ENCODE measurements around the gene STPG3. TPM values are rescaled to one million over a fixed set of nuclear protein-coding genes. Genes with fewer than 3 reads are reported as not detected.

STPG3 gene
- total RNA-seq, 5 donors from 2014 or later (not counting 1 experiment from before 2014, with no cell fraction given) = 0.54 TPM; not detected in 4

DNA sequence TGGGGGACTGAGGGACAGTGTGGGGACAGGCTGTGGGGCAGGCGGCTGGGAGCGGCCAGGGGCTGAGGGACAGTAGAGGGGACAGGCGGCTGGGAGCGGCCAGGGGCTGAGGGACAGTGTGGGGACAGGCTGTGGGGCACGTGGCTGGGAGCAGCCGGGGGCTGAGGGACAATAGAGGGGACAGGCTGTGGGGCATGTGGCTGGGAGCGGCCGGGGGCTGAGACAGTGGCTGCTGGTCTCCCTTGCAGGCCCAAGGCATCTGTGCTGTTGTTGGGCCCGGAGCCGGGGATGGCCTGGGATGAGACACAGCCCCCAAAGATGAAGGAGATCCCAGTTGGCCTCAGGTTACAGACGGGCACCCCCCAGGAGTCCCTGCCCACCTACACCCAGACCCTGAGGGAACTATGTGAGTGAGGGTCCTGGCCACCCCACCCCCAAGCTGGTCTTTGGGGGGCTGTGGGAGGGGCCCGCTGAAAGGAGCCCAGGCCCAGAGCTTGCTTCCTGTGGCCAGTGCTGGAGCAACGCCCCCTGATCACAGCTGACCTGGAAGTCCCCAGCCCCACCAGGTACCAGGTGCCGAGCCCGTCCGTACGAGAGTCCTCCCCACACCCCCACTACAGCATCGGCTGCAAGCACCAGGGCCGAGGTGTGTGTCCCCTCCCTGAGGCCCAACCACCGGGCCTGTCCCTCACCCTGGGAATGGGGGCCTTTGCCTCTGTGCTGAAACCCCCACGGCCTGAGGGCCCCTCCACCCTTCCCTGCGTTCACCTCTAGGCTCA, 593 bp downstream of the STPG3 start:
- CTCF ChIA-PET = no interaction called here
- 96% methylated on average over 10 of the region's 22 CpGs for WGBS (ENCODE audit: insufficient coverage)
- H3K4me3 ChIP-seq (ENCODE audit: control insufficient read depth in 1 of 2, extremely low read depth in 1 of 2, low read length in 1 of 2) = no peak overlapping the region
- ATAC-seq (replicated peaks in 1 of 4) (no peak), DNase-seq (no peak)
- POLR2A ChIA-PET = no interaction called here
- H3K27me3 ChIP-seq (replicated peaks in 1 of 2; ENCODE audit: control insufficient read depth in 2 of 2, extremely low read depth in 1 of 2, insufficient read depth in 2 of 2, low read length in 1 of 2) = no peaks in the 10 kb centered on the region
- peaks cover 4 to 24% of the 10 kb centered on the region in 2 experiments for H3K4me1 ChIP-seq (ENCODE audit: control insufficient read depth in 1 of 2, extremely low read depth in 1 of 2, insufficient read depth in 2 of 2, low read length in 2 of 2)
- H3K9me3 ChIP-seq = no peaks in the 10 kb centered on the region
- Mint-ChIP-seq H3K36me3 (no peaks in the 10 kb centered on the region), H3K4me1 (peaks cover 11% of the 10 kb centered on the region in 3 donors), H3K27me3 (no peaks in the 10 kb centered on the region), H3K9me3 (no peaks in the 10 kb centered on the region), H3K27ac (no peak overlapping the region), H3K4me3 (no peak overlapping the region)
- H3K27ac ChIP-seq (ENCODE audit: low read length) = no peak overlapping the region
- peaks cover 0 to 7% of the 10 kb centered on the region in 2 donors for H3K36me3 ChIP-seq (ENCODE audit: control insufficient read depth in 2 of 2, extremely low read depth in 1 of 2, insufficient read depth in 1 of 2, low read length in 1 of 2)

DNA sequence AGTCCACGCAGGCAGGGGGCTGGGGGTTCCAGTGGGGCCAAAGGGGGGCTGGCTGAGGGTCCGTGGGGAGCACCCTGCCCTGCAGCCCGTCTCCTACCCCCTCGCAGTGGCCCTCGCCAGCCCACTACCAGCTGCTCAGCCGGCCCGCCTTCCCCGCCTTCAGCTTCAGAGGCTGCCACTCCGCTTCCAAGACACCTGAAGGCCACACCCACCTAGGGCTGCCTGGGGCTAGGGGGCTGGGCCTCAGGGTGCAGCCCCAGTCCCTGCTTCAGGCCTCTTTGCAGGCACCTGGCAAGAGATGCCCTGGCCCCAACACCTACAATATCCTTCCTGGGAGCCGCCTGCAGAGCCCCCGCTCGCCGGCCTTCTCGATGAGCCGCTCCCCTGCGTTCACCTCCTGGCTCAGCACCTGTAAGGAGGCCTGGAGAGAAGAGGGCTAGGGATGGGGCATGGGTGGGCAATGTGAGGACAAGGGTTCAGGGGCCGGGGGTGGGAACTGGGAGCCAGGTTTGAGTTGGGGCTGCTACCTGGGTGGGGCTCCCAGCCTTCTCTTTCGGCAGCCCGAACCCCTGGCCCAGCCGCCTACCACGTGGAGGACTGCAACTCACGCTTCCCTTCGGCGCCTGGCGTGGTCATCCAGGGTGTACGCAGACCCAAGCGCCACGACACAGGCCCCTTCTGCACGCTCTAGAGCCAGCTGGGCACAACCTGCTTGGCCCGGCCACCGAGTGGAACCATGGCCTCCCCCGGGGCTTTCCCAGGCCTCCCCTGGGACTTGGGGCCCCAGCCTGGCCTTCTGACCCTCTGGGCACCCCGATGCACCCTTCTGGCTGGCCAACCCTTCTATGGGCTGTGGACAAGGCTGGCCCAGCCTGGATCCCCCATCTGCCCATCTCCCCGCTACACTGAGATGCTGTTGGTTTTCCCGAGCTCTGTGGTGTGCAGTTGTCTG, 1.7 kb downstream of the STPG3 start:
- H3K4me1 ChIP-seq (ENCODE audit: control insufficient read depth in 1 of 2, extremely low read depth in 1 of 2, insufficient read depth in 2 of 2, low read length in 2 of 2) = peaks cover 4 to 28% of the 10 kb centered on the region in 2 experiments
- H3K4me3 Mint-ChIP-seq = peak overlapping the region in 1 of 3 donors; percentile 82
- CTCF ChIA-PET = no interaction called here

DNA sequence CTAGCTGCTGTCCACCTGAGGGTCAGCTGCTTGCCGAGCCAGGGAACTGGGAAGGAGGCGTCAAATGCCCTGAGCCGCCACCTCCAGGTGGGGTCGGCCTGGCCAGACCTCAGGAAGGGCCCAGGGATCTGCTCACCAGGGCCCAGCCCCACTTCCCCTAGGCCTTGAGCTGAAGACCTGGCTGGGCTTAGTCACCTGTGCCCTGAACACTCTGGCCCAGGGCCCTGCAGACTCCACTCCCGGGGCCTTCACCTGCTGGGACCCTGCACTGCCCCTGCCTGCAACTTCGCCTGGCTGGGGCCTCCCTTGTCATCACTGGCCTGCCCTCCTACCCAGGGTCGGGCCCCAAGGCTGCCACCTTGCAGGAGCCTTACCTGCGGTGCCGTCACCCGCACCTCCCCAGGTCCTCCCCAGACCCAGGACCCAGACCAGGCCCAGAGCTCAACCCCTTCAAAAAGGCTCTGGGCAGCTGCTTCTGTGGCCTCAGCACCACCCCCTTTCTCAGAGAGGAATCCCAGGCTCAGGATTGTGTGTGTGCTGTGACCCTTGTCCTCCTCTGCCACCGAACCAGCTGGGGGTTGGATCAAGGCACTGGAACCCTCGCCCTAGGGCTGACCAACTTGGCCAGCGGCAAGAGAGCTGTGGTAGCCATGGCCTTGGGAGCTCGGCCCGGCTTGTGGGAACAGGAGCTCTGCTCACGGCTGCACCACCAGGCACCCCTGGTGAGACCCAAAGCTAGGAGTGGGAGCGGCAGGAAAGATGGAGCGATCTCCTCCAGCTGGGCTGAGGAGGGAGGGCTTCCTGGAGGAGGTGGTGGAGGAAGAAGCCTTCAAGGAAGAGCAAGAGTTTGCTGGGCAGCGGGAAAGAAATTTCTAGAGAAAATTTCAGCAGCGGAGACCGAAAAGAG, 2.9 kb downstream of the STPG3 start:
- peak overlapping the region; percentile 15 to 83 for H3K27ac Mint-ChIP-seq
- Histone ChIP-seq H3K27me3 (replicated peaks in 1 of 2; ENCODE audit: control insufficient read depth in 2 of 2, extremely low read depth in 1 of 2, insufficient read depth in 2 of 2, low read length in 1 of 2) (no peaks in the 10 kb centered on the region), H3K27ac (ENCODE audit: low read length) (no peak overlapping the region), H3K4me1 (ENCODE audit: control insufficient read depth in 1 of 2, extremely low read depth in 1 of 2, insufficient read depth in 2 of 2, low read length in 2 of 2) (peaks cover 4 to 28% of the 10 kb centered on the region in 2 experiments), H3K9me3 (no peaks in the 10 kb centered on the region), H3K36me3 (ENCODE audit: control insufficient read depth in 2 of 2, extremely low read depth in 1 of 2, insufficient read depth in 1 of 2, low read length in 1 of 2) (peaks cover 0 to 14% of the 10 kb centered on the region in 2 donors), H3K4me3 (ENCODE audit: control insufficient read depth in 1 of 2, extremely low read depth in 1 of 2, low read length in 1 of 2) (peak overlapping the region; percentile 68 to 87)
- CTCF ChIA-PET = interaction anchor here in 1 of 2 donors (1.6 kb wide), 1 partner anchor 17 kb away, joined by 8 read pairs; no protein-coding TSS in a partner anchor
- POLR2A ChIA-PET = interaction anchor here (0.5 to 2.9 kb wide), 3 partner anchors 13 to 167 kb away, joined by 3 to 16 read pairs (median 4); partner anchors contain the start of genes MAN1B1 (in 1 of the 2) and TUBB4B (in 1 of the 2)
- no peaks in the 10 kb centered on the region for H3K9me3 Mint-ChIP-seq
- H3K4me1 Mint-ChIP-seq = peaks cover 11 to 16% (median 15%) of the 10 kb centered on the region in 3 donors
- DNase-seq (no peak), ATAC-seq (replicated peaks in 1 of 4) (no peak)
- peaks cover 4% of the 10 kb centered on the region for H3K36me3 Mint-ChIP-seq
- 90% methylated on average over 21 of the region's 21 CpGs for WGBS (ENCODE audit: insufficient coverage)
- no peaks in the 10 kb centered on the region for H3K27me3 Mint-ChIP-seq
- peak overlapping the region; percentile 82 to 83 (median 82) for H3K4me3 Mint-ChIP-seq

More for the DNA sequence above, 1.7 kb downstream of the STPG3 start:
- no peak for DNase-seq
- H3K4me3 ChIP-seq (ENCODE audit: control insufficient read depth in 1 of 2, extremely low read depth in 1 of 2, low read length in 1 of 2) = no peak overlapping the region
- Mint-ChIP-seq H3K36me3 (no peaks in the 10 kb centered on the region), H3K27ac (no peak overlapping the region), H3K9me3 (no peaks in the 10 kb centered on the region), H3K4me1 (peaks cover 11 to 16% (median 15%) of the 10 kb centered on the region in 3 donors), H3K27me3 (no peaks in the 10 kb centered on the region)
- WGBS (ENCODE audit: insufficient coverage) = 84% methylated on average over 26 of the region's 35 CpGs
- ATAC-seq (replicated peaks in 1 of 4) = no peak
- peaks cover 0 to 10% of the 10 kb centered on the region in 2 donors for H3K36me3 ChIP-seq (ENCODE audit: control insufficient read depth in 2 of 2, extremely low read depth in 1 of 2, insufficient read depth in 1 of 2, low read length in 1 of 2)
- no peaks in the 10 kb centered on the region for H3K9me3 ChIP-seq
- POLR2A ChIA-PET = no interaction called here
- H3K27ac ChIP-seq (ENCODE audit: low read length) = no peak overlapping the region
- H3K27me3 ChIP-seq (replicated peaks in 1 of 2; ENCODE audit: control insufficient read depth in 2 of 2, extremely low read depth in 1 of 2, insufficient read depth in 2 of 2, low read length in 1 of 2) = no peaks in the 10 kb centered on the region

DNA sequence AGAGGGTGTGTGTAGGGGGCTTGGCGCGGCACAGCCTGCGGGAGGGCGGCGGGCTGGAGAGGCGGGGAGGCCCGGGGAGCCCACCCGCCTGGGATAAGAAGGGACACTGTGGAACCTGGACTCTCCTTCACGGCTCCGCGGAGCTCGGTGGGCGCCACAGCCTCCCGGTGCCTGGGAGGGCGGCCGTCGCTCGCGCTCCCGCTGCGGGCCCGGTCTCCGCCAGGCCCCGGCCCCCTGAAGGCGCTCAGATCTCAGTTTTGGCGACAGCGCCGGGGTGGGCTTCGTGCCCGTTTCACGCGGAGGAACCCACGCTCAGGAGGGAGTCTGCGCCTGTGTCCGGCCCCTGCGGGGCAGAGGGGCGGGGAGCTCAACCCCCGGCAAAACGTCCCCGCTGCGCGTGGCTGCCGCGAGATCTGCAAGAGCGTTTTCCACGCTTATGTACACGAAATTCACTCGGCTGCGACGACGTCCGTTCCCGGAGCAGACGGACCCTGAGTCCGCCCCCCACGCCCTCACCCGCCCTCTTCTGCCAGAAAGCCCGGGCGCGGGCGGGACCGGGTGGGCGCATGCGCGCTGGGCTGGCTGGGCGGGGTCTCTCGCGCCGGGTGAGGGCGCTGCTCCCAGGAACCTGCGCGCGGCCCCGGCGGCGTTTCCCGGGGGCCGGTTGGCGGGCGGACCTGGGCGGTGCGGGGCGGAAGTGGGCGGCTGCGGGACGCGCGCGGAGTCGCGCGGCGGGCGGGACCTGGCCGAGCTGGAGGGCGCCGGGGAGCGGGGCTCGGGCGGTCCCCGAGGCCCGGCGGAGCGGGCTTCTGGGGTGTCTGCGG, 3.8 kb downstream of the STPG3 start, which contains the start of gene NELFB:
NELFB (plus strand) TSS at position 704 of the 824 bp plus-strand sequence.
- Histone ChIP-seq H3K4me3 (ENCODE audit: control insufficient read depth in 1 of 2, extremely low read depth in 1 of 2, low read length in 1 of 2) (peak within 1 kb of the TSS; percentile 75 to 87), H3K4me1 (ENCODE audit: control insufficient read depth in 1 of 2, extremely low read depth in 1 of 2, insufficient read depth in 2 of 2, low read length in 2 of 2) (peaks cover 4 to 28% of the 10 kb centered on the region in 2 experiments), H3K36me3 (ENCODE audit: control insufficient read depth in 2 of 2, extremely low read depth in 1 of 2, insufficient read depth in 1 of 2, low read length in 1 of 2) (peaks cover 0 to 19% of the 10 kb centered on the region in 2 donors), H3K9me3 (no peaks in the 10 kb centered on the region), H3K27me3 (replicated peaks in 1 of 2; ENCODE audit: control insufficient read depth in 2 of 2, extremely low read depth in 1 of 2, insufficient read depth in 2 of 2, low read length in 1 of 2) (no peaks in the 10 kb centered on the region), H3K27ac (ENCODE audit: low read length) (peak within 1 kb of the TSS; percentile 23)
- ChIA-PET POLR2A (interaction anchor here (0.7 to 2.9 kb wide), 2 partner anchors 14 to 168 kb away, joined by 3 to 16 read pairs; partner anchors contain the start of genes MAN1B1 (in 1 of the 2) and TUBB4B (in 1 of the 2)), CTCF (interaction anchor here in 1 of 2 donors (1.6 kb wide), 1 partner anchor 18 kb away, joined by 8 read pairs; no protein-coding TSS in a partner anchor)
- ATAC-seq (replicated peaks in 1 of 4) = peak; percentile 89 to 93 (median 90)
- H3K4me1 Mint-ChIP-seq = peaks cover 11 to 16% (median 15%) of the 10 kb centered on the region in 3 donors
- peaks cover 9% of the 10 kb centered on the region for H3K36me3 Mint-ChIP-seq
- no peaks in the 10 kb centered on the region for H3K27me3 Mint-ChIP-seq
- 4% methylated on average over 105 of the region's 105 CpGs for WGBS (ENCODE audit: insufficient coverage)
- H3K4me3 Mint-ChIP-seq = peak within 1 kb of the TSS; percentile 82 to 90 (median 85)
- peak within 1 kb of the TSS; percentile 81 to 83 for H3K27ac Mint-ChIP-seq
- peak; percentile 81 to 98 (median 92) for DNase-seq
- H3K9me3 Mint-ChIP-seq = no peaks in the 10 kb centered on the region

DNA sequence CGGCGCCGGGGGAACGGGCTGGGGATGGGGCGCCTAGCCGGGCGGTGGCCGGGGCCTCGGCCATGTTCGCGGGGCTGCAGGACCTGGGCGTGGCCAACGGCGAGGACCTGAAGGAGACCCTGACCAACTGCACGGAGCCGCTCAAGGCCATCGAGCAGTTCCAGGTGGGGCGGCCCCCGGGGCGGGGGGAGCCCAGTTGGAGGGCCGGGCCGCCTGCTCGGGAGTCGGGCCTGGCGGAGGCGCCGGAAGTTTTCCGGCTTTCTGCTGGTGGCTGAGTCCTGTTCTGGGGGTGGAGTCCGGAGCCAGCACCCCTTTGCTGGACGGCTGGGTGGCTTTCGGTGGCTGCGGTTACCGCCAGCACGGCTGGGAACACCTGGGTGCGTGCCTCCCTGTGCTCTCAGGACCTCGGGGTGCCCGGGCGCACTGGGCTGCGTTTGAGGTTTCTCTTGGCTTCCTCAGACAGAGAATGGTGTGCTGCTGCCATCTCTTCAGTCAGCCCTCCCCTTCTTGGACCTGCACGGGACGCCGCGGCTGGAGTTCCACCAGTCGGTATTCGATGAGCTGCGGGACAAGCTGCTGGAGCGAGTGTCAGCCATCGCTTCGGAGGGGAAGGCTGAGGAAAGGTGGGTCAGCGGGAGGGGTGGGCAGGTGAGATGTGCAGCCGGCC, 4.5 kb downstream of the STPG3 start:
- Histone ChIP-seq H3K27me3 (replicated peaks in 1 of 2; ENCODE audit: control insufficient read depth in 2 of 2, extremely low read depth in 1 of 2, insufficient read depth in 2 of 2, low read length in 1 of 2) (no peaks in the 10 kb centered on the region), H3K4me1 (ENCODE audit: control insufficient read depth in 1 of 2, extremely low read depth in 1 of 2, insufficient read depth in 2 of 2, low read length in 2 of 2) (peaks cover 4 to 28% of the 10 kb centered on the region in 2 experiments), H3K9me3 (no peaks in the 10 kb centered on the region), H3K27ac (ENCODE audit: low read length) (peak overlapping the region; percentile 23), H3K4me3 (ENCODE audit: control insufficient read depth in 1 of 2, extremely low read depth in 1 of 2, low read length in 1 of 2) (peak overlapping the region; percentile 75 to 87), H3K36me3 (ENCODE audit: control insufficient read depth in 2 of 2, extremely low read depth in 1 of 2, insufficient read depth in 1 of 2, low read length in 1 of 2) (peaks cover 0 to 19% of the 10 kb centered on the region in 2 donors)
- peak overlapping the region; percentile 82 to 90 (median 85) for H3K4me3 Mint-ChIP-seq
- peaks cover 11 to 16% (median 15%) of the 10 kb centered on the region in 3 donors for H3K4me1 Mint-ChIP-seq
- peak overlapping the region; percentile 74 to 81 for H3K27ac Mint-ChIP-seq
- H3K27me3 Mint-ChIP-seq = no peaks in the 10 kb centered on the region
- DNase-seq (peak in 5 of 35 experiments; percentile 9 to 35 (median 19)), ATAC-seq (replicated peaks in 1 of 4) (peak in 1 of 4 experiments; percentile 2)
- ChIA-PET POLR2A (interaction anchor here in 1 of 2 donors (2.9 kb wide), 1 partner anchor 15 kb away, joined by 16 read pairs; the partner anchor contains the start of gene TUBB4B), CTCF (interaction anchor here in 1 of 2 donors (1.1 to 1.6 kb wide), 3 partner anchors 15 to 19 kb away, joined by 3 to 8 read pairs (median 4); partner anchors contain the start of gene TUBB4B)
- no peaks in the 10 kb centered on the region for H3K9me3 Mint-ChIP-seq
- WGBS (ENCODE audit: insufficient coverage) = under 1% methylated on average over 40 of the region's 51 CpGs
- H3K36me3 Mint-ChIP-seq = peaks cover 9% of the 10 kb centered on the region
